ENCODE measurements around the gene WNK3. TPM values are rescaled to one million over a fixed set of nuclear protein-coding genes. Genes with fewer than 3 reads are reported as not detected.
A peak's percentile ranks its signal among the peaks of the same experiment; 100 is the strongest.
"Not testable (repeated sequence)": the region's sequence is repeated elsewhere in the genome, so short reads cannot be mapped to it uniquely, and the experiment has no call there.

The WNK3 gene
- total RNA-seq, 4 donors from 2014 or later: 0.29 to 1.5 (median 0.57) TPM

DNA sequence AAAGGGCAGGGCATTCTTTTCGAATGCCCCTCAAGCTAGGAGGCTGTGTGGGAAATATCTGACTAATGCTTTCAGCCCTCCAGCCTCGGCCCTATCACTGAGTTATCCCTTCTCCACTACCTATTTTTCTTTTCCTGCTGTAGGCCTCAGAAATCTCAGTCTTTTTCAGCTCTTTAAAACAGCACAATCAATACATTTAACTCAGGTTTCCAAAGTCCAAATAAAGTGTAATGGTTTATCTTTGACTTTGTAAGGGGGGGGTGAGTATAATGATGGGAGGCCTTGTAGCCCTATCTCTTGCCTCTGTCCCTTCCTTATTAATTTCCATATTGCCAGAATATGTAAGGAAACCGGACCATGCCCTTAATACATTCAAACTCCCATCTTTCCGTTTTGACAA lies 1.6 kb upstream of the WNK3 start:
- H3K4me1 ChIP-seq: peaks cover 0 to 15% (median 0%) of the 10 kb centered on the region in 3 donors
- no peaks in the 10 kb centered on the region for H3K9me3 ChIP-seq
- 48 to 100% methylated on average over 2 to 4 of the region's 4 CpGs for WGBS, 2 donors
- TF ChIP-seq POLR2A (IDR thresholded peaks at IDR 0.05) (no peak), CTCF (IDR thresholded peaks at IDR 0.05) (no peak)
- no peak overlapping the region for H3K27ac ChIP-seq
- H3K27me3 ChIP-seq: peaks cover 0 to 14% (median 3%) of the 10 kb centered on the region in 4 donors
- intact Hi-C loops (cut with DNase I): no loop called here
- DNase-seq: no peak
- peak overlapping the region in 1 of 4 donors; percentile 69 for H3K4me3 ChIP-seq
- H3K36me3 ChIP-seq: no peaks in the 10 kb centered on the region

DNA sequence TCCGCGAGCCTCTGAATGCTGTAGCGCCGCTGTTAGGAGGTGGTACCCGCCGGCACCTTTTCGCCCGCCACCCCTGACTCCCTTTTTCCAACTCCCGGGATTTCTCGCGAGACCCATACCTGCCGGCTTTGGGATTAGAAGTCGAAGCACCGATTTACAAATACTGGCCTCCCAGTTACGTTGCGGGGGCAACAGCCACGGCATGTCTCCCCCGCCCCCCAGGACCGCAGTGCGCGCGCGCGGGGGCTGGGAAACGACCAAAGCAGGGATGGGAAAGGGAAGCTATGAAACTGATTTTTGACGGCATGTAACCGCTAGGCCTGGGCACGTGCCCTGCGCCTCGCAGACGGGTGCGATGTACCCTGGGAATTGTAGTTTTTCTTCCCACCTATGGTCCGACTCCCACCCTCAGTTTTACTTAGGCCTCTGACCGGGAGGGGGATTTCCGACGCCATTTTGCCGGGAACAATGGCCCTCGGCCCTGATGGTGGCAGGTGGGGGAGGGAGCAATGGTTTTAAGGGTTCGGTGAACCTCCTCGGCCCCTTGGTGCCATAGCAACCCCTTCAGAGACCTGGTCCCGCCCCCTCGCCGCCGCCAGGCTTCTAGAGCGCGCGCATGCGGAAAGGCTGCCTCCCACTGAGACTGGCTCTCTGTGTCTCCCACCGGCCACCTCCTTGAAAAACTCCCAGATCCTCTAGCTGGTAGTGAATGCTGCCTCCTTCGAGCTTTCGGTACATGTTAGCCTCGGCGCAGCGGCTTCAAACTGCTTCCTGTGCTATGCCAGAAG lies 772 bp upstream of the WNK3 start:
- no peak for TF ChIP-seq POLR2A (IDR thresholded peaks at IDR 0.05)
- no peak for TF ChIP-seq CTCF (IDR thresholded peaks at IDR 0.05)
- intact Hi-C loops (cut with DNase I): no loop called here
- Histone ChIP-seq H3K27ac (peak overlapping the region in 3 of 4 donors; percentile 69 to 80 (median 78)), H3K27me3 (peaks cover 0 to 14% (median 3%) of the 10 kb centered on the region in 4 donors), H3K4me1 (peaks cover 0 to 15% (median 0%) of the 10 kb centered on the region in 3 donors), H3K4me3 (peak overlapping the region; percentile 35 to 69 (median 52)), H3K9me3 (no peaks in the 10 kb centered on the region), H3K36me3 (no peaks in the 10 kb centered on the region)
- DNase-seq: no peak
- 55% methylated on average over 41 of the region's 54 CpGs; no CpG with 5 or more reads in 1 of the 2 donors for WGBS, 2 donors

DNA sequence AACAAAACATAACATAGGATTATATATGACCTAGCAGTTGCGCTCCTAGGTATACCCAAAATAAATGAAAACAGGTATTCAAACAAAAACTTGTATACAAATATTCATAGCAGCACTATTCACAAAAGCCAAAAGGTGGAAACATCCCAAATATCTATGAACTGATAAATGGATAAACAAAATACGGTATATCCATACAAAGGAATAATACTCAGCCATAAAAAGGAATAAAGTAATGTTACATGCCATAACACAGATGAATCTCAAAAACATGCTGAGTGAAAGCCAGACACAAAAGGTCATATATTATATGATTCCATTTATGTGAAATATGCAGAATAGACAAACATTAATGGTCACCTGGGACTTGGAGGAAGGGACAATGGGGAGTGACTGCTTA lies 5.2 kb downstream of the WNK3 start:
- no peak for DNase-seq
- intact Hi-C loops (cut with DNase I): no loop called here
- no peak for TF ChIP-seq CTCF (IDR thresholded peaks at IDR 0.05)
- no peak for TF ChIP-seq POLR2A (IDR thresholded peaks at IDR 0.05)
- WGBS, 2 donors: 79 to 100% methylated on average over 2 of the region's 2 CpGs
- H3K4me1 ChIP-seq: peaks cover 0 to 4% (median 0%) of the 10 kb centered on the region in 3 donors
- H3K27me3 ChIP-seq: no peaks in the 10 kb centered on the region
- H3K27ac ChIP-seq: no peak overlapping the region
- H3K9me3 ChIP-seq: peaks cover 0 to 7% (median 0%) of the 10 kb centered on the region in 3 donors
- no peak overlapping the region for H3K4me3 ChIP-seq
- no peaks in the 10 kb centered on the region for H3K36me3 ChIP-seq

DNA sequence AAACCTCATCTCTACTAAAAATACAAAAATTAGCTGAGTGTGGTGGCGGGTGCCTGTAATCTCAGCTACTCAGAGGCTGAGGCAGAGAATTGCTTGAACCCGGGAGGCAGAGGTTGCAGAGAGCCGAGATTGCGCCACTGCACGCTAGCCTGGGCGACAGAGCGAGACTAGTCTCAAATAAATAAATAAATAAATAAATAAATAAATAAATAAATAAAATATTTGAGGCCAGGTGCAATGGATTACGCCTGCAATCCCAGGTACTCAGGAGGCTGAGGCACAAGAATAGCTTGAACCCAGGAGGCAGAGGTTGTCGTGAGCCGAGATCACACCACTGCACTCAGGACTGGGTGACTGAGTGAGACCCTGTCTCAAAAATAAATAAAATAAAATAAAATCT lies 20.5 kb downstream of the WNK3 start:
- H3K36me3 ChIP-seq; H3K4me3 ChIP-seq; H3K27me3 ChIP-seq; H3K27ac ChIP-seq; DNase-seq; H3K4me1 ChIP-seq; H3K9me3 ChIP-seq; intact Hi-C loops (cut with DNase I): not testable (repeated sequence)
- 88 to 94% methylated on average over 7 to 9 of the region's 10 CpGs for WGBS, 2 donors

DNA sequence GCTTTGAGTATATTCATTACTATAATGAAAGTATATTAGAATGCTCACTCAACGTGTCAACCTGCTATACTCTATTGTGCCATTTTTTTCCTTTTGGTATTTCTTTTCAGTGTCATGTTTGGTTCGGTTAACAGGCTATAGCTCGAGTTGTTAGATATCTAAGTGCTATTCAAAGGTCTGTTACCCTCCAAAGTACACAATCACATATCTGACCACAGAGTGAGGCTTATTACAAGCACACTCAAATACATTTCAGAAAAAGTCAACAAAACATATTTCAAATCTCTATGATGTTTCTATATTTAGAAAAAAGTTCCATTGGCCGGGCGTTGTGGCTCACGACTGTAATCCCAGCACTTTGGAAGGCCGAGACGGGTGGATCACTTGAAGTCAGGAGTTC lies 32.8 kb downstream of the WNK3 start:
- TF ChIP-seq POLR2A (IDR thresholded peaks at IDR 0.05) (no peak), CTCF (IDR thresholded peaks at IDR 0.05) (no peak)
- no peaks in the 10 kb centered on the region for H3K4me1 ChIP-seq
- H3K4me3 ChIP-seq: no peak overlapping the region
- H3K27me3 ChIP-seq: no peaks in the 10 kb centered on the region
- WGBS, 2 donors: 75 to 77% methylated on average over 6 to 8 of the region's 8 CpGs
- no peak for DNase-seq
- H3K36me3 ChIP-seq: no peaks in the 10 kb centered on the region
- H3K9me3 ChIP-seq: no peaks in the 10 kb centered on the region
- intact Hi-C loops (cut with DNase I): no loop called here
- no peak overlapping the region for H3K27ac ChIP-seq

Data from esophagus squamous epithelium (tissue), 5 donors.